C4-2B (cell line): ENCODE data around the gene DOCK3.

Experiments
- CTCF ChIP-seq: fragments of 450-650 bp; conservative IDR thresholded peaks from 2 replicates; pipeline ENCODE4 v1.5.1; 2017; ENCODE audit warnings: mild to moderate bottlenecking
- ZFX ChIP-seq: fragments of 450-650 bp; IDR thresholded peaks from 2 replicates; pipeline ENCODE4 v1.6.1; 2017

- no peak for TF ChIP-seq CTCF
- no peak for TF ChIP-seq ZFX
Measured at GRCh38 chr3:51336261-51336660, 661.5 kb downstream of the DOCK3 start.
